Lower leg skin (tissue), 3 donors: ENCODE measurements around the gene ENTPD1.

Source experiments
- POLR2A ChIP-seq, 2 donors: fragments of 450-650 bp; IDR thresholded peaks; one replicate each; pipeline ENCODE4 v1.6.1; 2016 to 2017; ENCODE audit warnings: antibody characterized with exemption in 2 of 2, mild to moderate bottlenecking in 1 of 2, moderate library complexity in 1 of 2
- TF ChIP-seq, protein P1 (sequence below), 3 donors: fragments of 450-650 bp; IDR thresholded peaks; one replicate each; pipeline ENCODE4 v1.5.1; 2016; ENCODE audit warnings: antibody characterized with exemption in 3 of 3, mild to moderate bottlenecking in 3 of 3, moderate library complexity in 2 of 3

DNA sequence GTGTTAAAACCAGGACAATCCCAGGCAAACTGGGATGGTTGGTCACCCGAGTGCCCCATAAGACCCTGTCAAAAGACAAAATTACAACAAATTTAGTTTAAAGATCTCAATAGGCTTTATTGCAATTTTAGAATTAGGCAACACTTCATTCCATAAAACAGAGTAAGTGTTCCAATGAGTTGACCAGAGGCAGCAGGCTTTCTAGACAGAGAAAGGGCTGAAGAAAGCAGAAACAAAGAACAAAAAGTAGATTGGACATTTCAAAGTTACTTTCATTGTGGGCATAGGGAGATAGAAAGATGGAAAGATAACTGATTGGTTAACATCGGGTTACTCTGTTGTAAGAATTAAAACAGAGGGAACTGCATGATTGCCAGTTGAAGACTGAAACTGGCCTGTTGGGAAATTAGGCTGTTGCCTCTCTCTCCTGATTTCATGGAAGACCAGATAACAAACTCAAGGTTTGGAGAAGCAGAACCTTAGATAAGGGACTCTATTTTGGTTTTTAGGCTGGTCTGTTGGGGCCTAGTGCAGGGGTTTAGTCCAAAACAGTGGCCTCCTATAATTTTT is 36.3 kb downstream of the ENTPD1 start:
- TF ChIP-seq, protein P1, sequence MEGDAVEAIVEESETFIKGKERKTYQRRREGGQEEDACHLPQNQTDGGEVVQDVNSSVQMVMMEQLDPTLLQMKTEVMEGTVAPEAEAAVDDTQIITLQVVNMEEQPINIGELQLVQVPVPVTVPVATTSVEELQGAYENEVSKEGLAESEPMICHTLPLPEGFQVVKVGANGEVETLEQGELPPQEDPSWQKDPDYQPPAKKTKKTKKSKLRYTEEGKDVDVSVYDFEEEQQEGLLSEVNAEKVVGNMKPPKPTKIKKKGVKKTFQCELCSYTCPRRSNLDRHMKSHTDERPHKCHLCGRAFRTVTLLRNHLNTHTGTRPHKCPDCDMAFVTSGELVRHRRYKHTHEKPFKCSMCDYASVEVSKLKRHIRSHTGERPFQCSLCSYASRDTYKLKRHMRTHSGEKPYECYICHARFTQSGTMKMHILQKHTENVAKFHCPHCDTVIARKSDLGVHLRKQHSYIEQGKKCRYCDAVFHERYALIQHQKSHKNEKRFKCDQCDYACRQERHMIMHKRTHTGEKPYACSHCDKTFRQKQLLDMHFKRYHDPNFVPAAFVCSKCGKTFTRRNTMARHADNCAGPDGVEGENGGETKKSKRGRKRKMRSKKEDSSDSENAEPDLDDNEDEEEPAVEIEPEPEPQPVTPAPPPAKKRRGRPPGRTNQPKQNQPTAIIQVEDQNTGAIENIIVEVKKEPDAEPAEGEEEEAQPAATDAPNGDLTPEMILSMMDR (IDR thresholded peaks at IDR 0.05), result no peak
- no peak for TF ChIP-seq POLR2A (IDR thresholded peaks at IDR 0.05)
